GM19452 (cell line): ENCODE measurements around the gene PROM2.
"Not testable (repeated sequence)": the region's sequence is repeated elsewhere in the genome, so short reads cannot be mapped to it uniquely, and the experiment has no call there.

Experiments used
- ATAC-seq: cut with Tn5 transposase; IDR thresholded peaks from one replicate; pipeline ENCODE4 v1.9.1; 2021; ENCODE audit not compliant: unreplicated experiment

The PROM2 gene

GRCh38 chr2:95269036-95269680 is 5.1 kb upstream of the PROM2 start:
- ATAC-seq: no peak

- ATAC-seq: not testable (repeated sequence)
Observed at GRCh38 chr2:95269745-95270144, 4.5 kb upstream of the PROM2 start.

- ATAC-seq: no peak
Observed at GRCh38 chr2:95270541-95271081, 3.6 kb upstream of the PROM2 start.

DNA sequence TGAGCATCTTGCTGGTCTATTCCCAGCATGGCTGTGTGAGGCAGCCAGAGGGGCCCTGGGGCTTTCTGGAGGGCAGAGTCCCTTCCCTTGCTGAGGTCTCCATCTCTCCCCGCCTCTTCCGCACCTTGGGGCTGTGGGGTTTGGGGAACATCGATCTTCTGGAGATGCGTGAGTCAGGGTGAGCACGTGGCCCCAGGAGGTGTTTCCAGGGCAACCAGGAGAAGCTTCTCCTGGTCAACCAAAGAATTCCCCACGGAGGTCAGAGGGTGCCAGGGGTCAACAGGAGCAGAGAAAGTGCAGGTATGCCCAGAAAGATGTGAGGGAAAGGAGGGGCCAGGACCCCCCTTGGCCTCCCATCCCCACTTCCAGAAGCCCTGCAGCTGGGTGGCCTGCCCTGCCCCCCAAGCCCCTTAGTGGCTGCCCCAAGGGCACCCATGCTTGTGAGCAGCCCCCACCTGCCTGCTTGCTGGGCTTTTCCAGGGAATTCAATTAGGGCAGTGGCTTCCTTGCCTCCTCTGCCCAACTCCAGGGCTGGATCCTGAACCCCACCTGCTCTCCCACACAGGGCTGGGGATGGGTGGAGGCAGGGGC is 2.8 kb upstream of the PROM2 start:
- no peak for ATAC-seq

DNA sequence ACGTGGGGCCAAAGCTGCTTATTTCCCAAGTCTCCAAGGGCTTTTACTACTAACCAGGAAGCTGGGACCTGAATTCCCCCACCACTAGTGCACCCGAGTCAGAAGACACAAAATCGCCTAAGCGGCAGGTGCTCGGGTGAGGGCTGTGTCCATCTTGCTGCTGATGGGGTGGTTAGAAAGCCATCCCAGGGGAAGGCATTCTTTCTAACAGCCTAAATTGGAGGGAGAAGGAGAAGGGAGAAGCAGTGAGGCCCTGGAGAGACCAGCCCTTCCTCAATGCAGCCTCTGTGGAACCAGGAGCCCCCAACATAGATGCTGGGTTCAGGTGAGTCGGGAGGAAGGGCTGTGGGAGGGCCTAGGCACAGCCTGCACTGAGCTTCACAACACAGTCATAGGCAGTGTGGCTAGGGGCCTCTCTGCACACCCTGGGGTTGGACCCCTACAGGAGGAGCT is 1.9 kb upstream of the PROM2 start:
- ATAC-seq: no peak

DNA sequence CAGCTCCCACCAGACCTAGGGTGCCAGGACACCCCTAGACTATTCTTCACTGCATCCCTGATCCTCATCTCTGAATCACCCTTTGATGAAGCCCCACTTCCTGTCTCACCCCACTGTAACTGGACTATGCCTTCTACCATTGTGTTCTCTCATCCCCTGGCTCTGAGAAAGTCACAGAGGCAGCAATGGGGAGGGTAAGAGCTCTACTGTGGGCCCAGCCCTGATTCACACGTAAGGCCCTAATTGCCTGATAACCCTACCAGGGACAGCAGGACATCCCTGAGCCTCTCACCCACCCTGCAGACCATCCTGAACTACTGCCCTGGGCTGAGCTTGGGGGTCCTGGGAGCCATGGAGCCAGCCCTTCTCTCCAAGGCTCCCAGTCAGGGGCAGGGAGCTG is 1.5 kb upstream of the PROM2 start:
- no peak for ATAC-seq

- no peak for ATAC-seq
Observed at GRCh38 chr2:95273566-95274290, 521 bp upstream of the PROM2 start.

GRCh38 chr2:95275151-95275515 is 884 bp downstream of the PROM2 start:
- no peak for ATAC-seq

GRCh38 chr2:95275601-95276243 is 1.5 kb downstream of the PROM2 start:
- ATAC-seq: no peak

GRCh38 chr2:95276244-95276887 is 2.1 kb downstream of the PROM2 start:
- no peak for ATAC-seq

DNA sequence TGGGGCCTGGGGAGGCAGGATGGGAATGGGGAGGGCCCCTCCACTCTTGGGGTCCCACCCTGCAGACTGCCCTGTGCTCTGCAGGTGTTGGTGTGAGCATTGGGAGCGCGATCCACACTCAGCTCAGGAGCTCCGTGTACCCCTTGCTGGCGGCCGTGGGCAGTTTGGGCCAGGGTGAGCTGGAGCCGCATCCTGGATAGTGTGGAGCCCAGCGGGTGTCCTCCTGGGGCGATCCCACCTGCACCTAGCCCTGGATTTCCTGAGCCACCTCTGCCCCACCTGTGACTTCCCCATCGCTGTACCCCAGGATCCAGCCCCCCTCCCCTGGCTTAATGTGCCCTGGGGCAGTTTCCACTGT is 2.6 kb downstream of the PROM2 start:
- no peak for ATAC-seq

GRCh38 chr2:95277246-95277906 is 3.1 kb downstream of the PROM2 start:
- ATAC-seq: no peak

- ATAC-seq: no peak
Observed at GRCh38 chr2:95278051-95278471, 3.8 kb downstream of the PROM2 start.

- ATAC-seq: no peak
Observed at GRCh38 chr2:95278637-95279225, 4.5 kb downstream of the PROM2 start.

GRCh38 chr2:95279435-95280035 is 5.3 kb downstream of the PROM2 start:
- ATAC-seq: no peak

- ATAC-seq: no peak
Observed at GRCh38 chr2:95281071-95281470, 6.8 kb downstream of the PROM2 start.

GRCh38 chr2:95281786-95282185 is 7.5 kb downstream of the PROM2 start:
- ATAC-seq: no peak

- ATAC-seq: no peak
Observed at GRCh38 chr2:95282458-95282857, 8.2 kb downstream of the PROM2 start.

- ATAC-seq: no peak
Observed at GRCh38 chr2:95283562-95283961, 9.3 kb downstream of the PROM2 start.
